Fibroblast of villous mesenchyme (primary cell): Measurements from ENCODE around the gene TTC27. TPM values are rescaled to one million over a fixed set of nuclear protein-coding genes. Genes with fewer than 3 reads are reported as not detected.
"Not testable (repeated sequence)": the region's sequence is repeated elsewhere in the genome, so short reads cannot be mapped to it uniquely, and the experiment has no call there.

Experiments used
- DNase-seq: peaks from one replicate; pipeline ENCODE4 v3.0.0-alpha.2; 2010; ENCODE audit warnings: low read depth
- H3K4me3 ChIP-seq: 2 replicates; pipeline ENCODE4 v1.5.1; 2011; ENCODE audit warnings: low read depth, mild to moderate bottlenecking, low read length
- total RNA-seq: library from RNA; depleted of rRNA; stranded (reverse); fragments of >200 nt; gene quantifications from 2 replicates; pipeline ENCODE4 v1.2.3, GENCODE V29; 2012
- TF ChIP-seq, protein P1 (sequence below): IDR thresholded peaks from 2 replicates; pipeline ENCODE4 v1.5.1; 2012; ENCODE audit warnings: low read depth, mild to moderate bottlenecking, low read length; ENCODE audit not compliant: insufficient read depth

The TTC27 gene
- total RNA-seq, 1 donor: 32.4 TPM

DNA sequence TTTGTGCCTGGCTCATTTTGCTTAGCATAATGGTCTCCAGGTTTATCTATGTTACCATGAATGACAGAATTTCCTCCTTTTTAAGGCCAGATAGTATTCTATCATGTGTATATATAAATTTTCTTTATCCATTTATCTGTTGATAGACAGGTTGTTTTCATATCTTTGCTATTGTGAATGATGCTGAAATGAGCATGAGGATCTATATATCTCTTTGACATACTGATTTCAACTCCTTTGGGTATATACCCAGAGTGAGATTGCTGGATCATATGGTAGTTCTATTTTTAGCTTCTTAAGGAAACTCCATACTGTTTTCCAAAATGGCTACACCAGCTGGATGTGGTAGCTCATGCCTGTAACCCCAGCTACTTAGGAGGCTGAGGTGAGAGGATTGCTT, 232.5 kb downstream of the TTC27 start:
- no peak for DNase-seq
- TF ChIP-seq, protein P1, sequence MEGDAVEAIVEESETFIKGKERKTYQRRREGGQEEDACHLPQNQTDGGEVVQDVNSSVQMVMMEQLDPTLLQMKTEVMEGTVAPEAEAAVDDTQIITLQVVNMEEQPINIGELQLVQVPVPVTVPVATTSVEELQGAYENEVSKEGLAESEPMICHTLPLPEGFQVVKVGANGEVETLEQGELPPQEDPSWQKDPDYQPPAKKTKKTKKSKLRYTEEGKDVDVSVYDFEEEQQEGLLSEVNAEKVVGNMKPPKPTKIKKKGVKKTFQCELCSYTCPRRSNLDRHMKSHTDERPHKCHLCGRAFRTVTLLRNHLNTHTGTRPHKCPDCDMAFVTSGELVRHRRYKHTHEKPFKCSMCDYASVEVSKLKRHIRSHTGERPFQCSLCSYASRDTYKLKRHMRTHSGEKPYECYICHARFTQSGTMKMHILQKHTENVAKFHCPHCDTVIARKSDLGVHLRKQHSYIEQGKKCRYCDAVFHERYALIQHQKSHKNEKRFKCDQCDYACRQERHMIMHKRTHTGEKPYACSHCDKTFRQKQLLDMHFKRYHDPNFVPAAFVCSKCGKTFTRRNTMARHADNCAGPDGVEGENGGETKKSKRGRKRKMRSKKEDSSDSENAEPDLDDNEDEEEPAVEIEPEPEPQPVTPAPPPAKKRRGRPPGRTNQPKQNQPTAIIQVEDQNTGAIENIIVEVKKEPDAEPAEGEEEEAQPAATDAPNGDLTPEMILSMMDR: no peak
- H3K4me3 ChIP-seq: no peak overlapping the region

DNA sequence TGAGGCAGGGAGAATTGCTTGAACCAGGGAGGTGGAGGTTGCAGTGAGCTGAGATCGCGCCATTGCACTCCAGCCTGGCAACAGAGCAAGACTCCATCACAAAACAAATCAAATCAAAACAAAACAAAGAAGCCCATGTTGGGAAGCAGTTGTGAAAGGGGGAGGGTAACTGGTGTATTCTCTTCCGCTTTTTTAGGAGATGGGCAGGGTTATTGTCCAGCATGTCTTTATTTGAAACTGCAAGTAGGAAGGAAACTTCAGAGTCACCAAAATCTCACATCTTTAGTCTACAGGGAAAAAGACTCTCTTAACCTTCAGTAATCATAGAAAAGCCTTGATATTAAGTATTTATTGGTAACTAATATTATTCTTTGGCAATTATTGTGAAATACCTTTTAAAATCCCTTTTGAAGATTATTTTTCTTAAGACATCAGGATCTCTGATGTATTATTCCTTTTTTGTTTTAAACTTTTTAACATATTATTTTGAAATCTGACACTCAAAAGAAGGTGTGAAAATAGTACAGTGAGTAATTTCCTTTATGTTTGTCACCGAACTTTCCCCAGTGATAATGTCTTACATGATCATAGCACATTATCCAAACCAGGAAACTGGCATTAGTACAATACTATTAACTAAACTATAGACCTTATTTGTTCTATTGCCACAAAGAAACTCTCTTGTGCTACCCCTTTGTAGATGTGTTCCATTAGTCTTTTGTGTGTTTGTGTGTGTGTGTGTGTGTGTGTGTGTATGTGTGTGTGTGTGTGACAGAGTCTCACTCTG, 234.6 kb downstream of the TTC27 start:
- TF ChIP-seq, protein P1: no peak
- DNase-seq: no peak
- H3K4me3 ChIP-seq: no peak overlapping the region

DNA sequence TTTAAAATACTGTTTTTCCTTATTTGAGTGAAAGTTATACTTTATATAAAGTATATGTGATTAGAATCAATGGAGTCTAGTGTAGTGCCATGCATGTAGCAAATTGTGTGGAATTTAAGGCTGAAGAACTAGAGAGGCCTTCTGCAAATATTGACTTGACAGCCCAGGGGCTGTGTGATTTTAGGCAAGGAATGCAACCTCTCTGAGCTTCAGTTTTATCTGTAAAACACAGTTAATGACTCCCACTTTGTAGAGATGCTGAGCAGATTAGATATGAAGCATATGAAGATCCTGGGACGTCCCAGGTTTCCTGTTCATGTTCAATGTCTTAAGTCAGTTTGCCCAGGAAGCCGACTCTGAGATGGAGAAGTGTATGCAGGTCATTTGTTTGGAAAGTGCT, 235.5 kb downstream of the TTC27 start:
- TF ChIP-seq, protein P1: no peak
- DNase-seq: no peak
- no peak overlapping the region for H3K4me3 ChIP-seq

DNA sequence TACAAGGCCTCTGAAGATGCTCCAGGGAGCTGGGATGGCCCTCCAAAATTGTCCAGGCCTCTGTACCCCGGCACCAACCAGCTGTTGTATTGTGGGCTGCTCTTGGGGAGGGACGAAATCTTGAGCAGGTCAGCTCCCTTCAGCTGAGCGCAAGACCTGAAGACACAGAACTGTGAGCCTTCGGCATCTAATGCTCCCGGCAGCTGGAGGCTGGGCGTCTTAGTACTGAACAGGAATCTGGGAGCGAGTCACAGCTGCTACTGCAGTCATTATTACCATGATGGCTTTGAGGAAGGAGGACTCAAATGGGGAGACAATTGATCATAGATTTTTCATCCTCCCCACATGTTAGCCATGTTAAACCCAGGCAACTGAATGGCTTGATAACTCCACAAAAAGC, 236.0 kb downstream of the TTC27 start:
- TF ChIP-seq, protein P1: no peak
- no peak overlapping the region for H3K4me3 ChIP-seq
- DNase-seq: no peak

DNA sequence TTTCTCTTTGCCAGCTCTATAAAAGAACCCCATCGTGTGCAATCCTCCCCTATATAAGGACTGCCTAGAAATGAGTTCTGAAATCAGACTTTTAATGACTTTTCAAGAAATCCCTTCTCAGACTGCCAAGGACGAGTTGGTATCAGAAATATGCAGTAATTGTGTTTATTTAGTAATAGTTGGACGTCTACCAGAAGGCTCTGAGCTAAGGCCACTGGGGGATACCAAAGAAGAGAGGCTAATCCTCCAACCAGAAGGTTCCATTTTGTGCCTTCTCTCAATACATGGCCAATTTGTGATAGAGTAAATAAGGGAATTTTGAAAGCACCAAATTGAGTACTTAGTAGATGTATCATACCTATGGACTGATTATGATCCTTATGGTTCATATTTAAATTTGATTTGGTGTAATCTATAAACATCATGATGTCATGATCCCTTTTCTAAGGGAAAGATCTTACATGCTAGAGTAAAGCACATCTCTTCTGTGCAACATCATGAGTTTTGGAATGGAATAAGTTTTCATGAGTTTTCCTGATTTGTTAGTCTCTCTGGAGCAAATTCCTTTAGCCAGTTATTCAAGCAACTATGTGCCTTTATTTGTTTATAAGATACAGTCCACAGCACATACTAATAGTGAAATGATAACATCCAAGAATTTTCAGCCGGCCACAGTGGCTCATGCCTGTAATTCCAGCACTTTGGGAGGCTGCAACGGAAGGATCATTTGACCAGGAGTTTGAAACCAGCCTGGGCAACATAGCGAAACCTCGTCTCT, 236.7 kb downstream of the TTC27 start:
- peak; percentile 69 for DNase-seq
- H3K4me3 ChIP-seq: no peak overlapping the region
- TF ChIP-seq, protein P1: no peak

DNA sequence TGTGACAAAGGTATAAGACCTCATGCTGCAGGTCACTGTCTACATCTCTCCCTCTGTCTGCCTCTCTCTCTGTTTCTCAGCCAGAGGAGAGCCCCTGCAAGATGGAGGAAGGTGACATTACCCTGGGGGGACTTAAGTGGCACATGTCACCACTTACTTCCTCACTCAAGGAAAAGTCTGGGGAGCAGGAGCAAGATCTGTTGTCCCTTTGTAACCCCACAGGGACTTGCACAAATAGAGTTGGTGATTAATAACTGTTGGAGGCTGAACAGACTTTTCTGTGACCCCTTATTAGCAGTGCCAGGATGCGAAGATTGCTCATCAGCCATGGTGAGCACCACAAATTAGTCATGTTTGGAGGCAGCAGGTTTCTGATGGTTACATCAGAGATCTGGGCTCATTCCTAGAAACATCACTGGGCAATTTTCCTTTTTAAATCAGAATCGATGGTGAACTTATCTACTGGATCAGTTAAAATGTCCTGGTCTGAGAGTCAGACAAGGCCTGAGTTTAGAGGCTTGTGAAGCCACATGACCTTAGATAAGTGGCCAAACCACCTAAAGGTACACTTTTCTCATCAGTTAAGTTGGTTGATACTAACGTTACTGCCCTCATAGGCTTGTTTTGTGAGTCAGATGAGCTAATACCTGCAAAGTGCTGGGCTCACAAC, 237.7 kb downstream of the TTC27 start:
- DNase-seq: peak; percentile 85
- H3K4me3 ChIP-seq: no peak overlapping the region
- TF ChIP-seq, protein P1: no peak

DNA sequence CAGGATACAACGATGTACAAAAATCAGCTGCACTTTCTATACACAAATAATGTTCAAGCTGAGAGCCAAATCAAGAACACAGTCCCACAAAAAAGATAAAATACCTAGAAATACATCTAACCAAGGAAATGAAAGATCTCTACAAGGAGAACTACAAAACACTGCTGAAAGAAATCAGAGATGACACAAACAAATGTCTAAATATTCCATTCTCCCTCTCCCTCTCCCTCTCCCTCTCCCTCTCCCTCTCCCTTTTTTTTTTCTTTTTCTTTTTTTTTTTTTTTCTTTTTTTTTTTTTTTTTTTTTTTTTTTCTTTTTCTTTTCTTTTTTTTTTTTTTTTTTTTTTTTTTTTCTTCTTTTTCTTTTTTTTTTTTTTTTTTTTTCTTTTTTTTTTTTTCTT, 238.6 kb downstream of the TTC27 start:
- H3K4me3 ChIP-seq, DNase-seq: not testable (repeated sequence)
